Smooth muscle cell (in vitro differentiated cells): ENCODE measurements around the gene COL1A1. TPM values are rescaled to one million over a fixed set of nuclear protein-coding genes. Genes with fewer than 3 reads are reported as not detected.

ENCODE experiments used
- DNase-seq: peaks from one replicate; lab custom pipeline; 2025; ENCODE audit not compliant: unreplicated experiment; lab: John Stamatoyannopoulos, UW
- H2AFZ ChIP-seq: fragments of 200-600 bp; sonication (generic); 2 replicates; pipeline ENCODE4 v1.6.0; 2016; ENCODE audit warnings: antibody characterized with exemption, low read depth, mild to moderate bottlenecking
- H3F3A ChIP-seq: fragments of 200-600 bp; sonication (generic); 2 replicates; pipeline ENCODE4 v1.6.0; 2017; ENCODE audit warnings: antibody characterized with exemption, low read depth
- H3K27ac ChIP-seq: fragments of 200-600 bp; sonication (generic); 2 replicates; pipeline ENCODE4 v1.5.1; 2016; ENCODE audit warnings: low read depth, mild to moderate bottlenecking
- H3K27me3 ChIP-seq: fragments of 200-600 bp; sonication (generic); 2 replicates; pipeline ENCODE4 v1.6.1; 2016; ENCODE audit warnings: low read depth, mild to moderate bottlenecking
- H3K36me3 ChIP-seq: fragments of 200-600 bp; sonication (generic); 2 replicates; pipeline ENCODE4 v1.5.1; 2016; ENCODE audit warnings: low read depth
- H3K4me1 ChIP-seq: fragments of 200-600 bp; sonication (generic); 2 replicates; pipeline ENCODE4 v1.5.1; 2016; ENCODE audit warnings: low read depth
- H3K4me2 ChIP-seq: fragments of 200-600 bp; sonication (generic); 2 replicates; pipeline ENCODE4 v1.6.0; 2016; ENCODE audit warnings: mild to moderate bottlenecking
- H3K4me3 ChIP-seq: fragments of 200-600 bp; sonication (generic); 2 replicates; pipeline ENCODE4 v1.5.1; 2016; ENCODE audit warnings: mild to moderate bottlenecking
- H3K79me2 ChIP-seq: fragments of 200-600 bp; sonication (generic); 2 replicates; pipeline ENCODE4 v1.6.0; 2016; ENCODE audit warnings: low read depth, mild to moderate bottlenecking
- H3K9ac ChIP-seq: fragments of 200-600 bp; sonication (generic); 2 replicates; pipeline ENCODE4 v1.6.0; 2016; ENCODE audit warnings: low read depth
- H3K9me3 ChIP-seq: fragments of 200-600 bp; sonication (generic); replicated peaks from 2 replicates; pipeline ENCODE4 v1.5.1; 2016; ENCODE audit warnings: low read depth
- H4K20me1 ChIP-seq: fragments of 200-600 bp; sonication (generic); 2 replicates; pipeline ENCODE4 v1.6.0; 2016; ENCODE audit warnings: low read depth
- WGBS: methylation state at CpG from one replicate; pipeline ENCODE4 v1.1.7; 2016; ENCODE audit warnings: low lambda C conversion rate; 5-methylcytosine and 5-hydroxymethylcytosine counted together
- polyA plus RNA-seq: library from polyadenylated mRNA; unstranded; fragments of >200 nt; fragmentation: Nextera tagmentation; extraction: Ambion mirVana; gene quantifications from 2 replicates; pipeline ENCODE4 v1.2.1, GENCODE V29; 2016
- total RNA-seq: library from RNA; depleted of rRNA; stranded (reverse); fragments of >200 nt; gene quantifications from 2 replicates; pipeline ENCODE4 v1.2.3, GENCODE V29; 2014
- TF ChIP-seq, protein P1 (sequence below): fragments of 200-600 bp; sonication (generic); IDR thresholded peaks from 2 replicates; pipeline ENCODE4 v1.5.1; 2017; ENCODE audit warnings: borderline replicate concordance, mild to moderate bottlenecking, antibody characterized with exemption; ENCODE audit not compliant: insufficient read depth, poor library complexity, severe bottlenecking

Gene COL1A1
- total and polyA plus RNA-seq, 2 experiments from 2014 or later: 4,141 to 25,649 TPM

DNA sequence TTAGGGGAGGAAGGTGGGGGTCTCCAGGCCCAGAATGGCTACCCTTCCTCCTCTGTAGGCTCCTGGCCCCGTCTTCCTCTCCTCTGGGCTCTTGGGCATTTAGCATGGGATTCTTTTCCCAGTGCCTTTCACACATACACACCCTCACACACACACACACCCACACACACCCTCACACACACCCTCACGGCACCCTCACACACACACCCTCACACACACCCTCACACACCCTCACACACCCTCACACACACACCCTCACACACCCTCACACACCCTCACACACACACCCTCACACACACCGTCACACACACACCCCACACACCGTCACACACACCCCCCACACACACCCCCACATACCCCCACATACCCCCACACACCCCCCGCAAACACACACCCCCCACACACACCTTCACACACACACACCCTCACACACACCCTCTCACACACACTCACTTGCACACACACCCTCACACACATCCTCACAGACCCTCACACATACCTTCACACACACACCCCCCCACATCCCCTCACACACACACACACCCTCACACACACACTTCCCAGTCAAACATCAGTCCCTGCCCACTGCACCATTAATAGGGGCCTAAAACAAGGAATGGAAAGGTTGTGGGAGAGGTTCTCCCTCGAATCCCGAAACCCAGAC lies 34.8 kb downstream of the COL1A1 start:
- Histone ChIP-seq H3K79me2 (no peaks in the 10 kb centered on the region), H3K4me1 (peaks cover 3% of the 10 kb centered on the region), H2AFZ (no peak overlapping the region), H3K4me3 (no peak overlapping the region), H3K4me2 (no peak overlapping the region), H3K9ac (no peak overlapping the region), H3K27me3 (no peaks in the 10 kb centered on the region), H3F3A (no peaks in the 10 kb centered on the region), H3K27ac (no peak overlapping the region), H3K9me3 (no peaks in the 10 kb centered on the region), H4K20me1 (no peaks in the 10 kb centered on the region), H3K36me3 (no peaks in the 10 kb centered on the region)
- no peak for DNase-seq
- 97% methylated on average over 3 of the region's 7 CpGs for WGBS
- TF ChIP-seq, protein P1, sequence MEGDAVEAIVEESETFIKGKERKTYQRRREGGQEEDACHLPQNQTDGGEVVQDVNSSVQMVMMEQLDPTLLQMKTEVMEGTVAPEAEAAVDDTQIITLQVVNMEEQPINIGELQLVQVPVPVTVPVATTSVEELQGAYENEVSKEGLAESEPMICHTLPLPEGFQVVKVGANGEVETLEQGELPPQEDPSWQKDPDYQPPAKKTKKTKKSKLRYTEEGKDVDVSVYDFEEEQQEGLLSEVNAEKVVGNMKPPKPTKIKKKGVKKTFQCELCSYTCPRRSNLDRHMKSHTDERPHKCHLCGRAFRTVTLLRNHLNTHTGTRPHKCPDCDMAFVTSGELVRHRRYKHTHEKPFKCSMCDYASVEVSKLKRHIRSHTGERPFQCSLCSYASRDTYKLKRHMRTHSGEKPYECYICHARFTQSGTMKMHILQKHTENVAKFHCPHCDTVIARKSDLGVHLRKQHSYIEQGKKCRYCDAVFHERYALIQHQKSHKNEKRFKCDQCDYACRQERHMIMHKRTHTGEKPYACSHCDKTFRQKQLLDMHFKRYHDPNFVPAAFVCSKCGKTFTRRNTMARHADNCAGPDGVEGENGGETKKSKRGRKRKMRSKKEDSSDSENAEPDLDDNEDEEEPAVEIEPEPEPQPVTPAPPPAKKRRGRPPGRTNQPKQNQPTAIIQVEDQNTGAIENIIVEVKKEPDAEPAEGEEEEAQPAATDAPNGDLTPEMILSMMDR: no peak

DNA sequence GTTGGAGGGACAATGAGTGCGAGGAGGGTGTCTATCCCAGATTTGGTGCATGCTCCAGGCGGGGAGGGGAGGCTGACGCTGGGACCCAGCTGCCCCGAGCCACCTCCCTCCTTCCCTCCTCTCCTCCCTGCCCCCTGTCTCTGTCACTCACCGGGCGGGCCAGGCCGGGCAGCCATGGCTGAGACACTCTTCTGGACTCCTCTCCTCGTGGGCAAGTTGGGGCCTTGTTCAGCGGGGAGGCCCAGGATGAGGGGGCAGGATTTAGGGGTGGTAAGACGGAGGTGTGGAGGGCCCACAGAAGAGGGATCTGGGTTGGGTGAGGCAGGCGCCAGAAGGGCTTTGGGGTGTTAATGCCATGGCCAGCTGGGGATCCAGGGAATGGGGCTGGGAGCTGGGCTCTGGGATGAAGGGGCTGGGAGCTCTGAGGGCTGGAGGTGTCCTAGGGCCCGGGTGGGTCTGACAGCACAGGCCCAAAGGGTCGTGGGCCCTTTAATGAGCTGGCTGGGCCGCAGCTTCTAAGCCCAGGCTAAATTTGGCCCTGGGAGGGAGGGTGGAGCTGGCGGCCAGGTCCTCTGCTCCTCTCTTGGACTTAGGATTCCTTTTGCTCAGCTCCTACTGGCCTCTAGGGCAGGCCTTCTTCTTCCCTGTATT lies 35.4 kb downstream of the COL1A1 start, which contains the start of gene SGCA:
TSS of gene SGCA (plus strand) at position 139 of the 651 bp plus-strand sequence. CDS start at position 175, 36 bp downstream.
- no peak within 1 kb of the TSS for H3K4me2 ChIP-seq
- no peaks in the 10 kb centered on the region for H3K36me3 ChIP-seq
- no peaks in the 10 kb centered on the region for H3K27me3 ChIP-seq
- no peaks in the 10 kb centered on the region for H4K20me1 ChIP-seq
- no peak within 1 kb of the TSS for H3K9ac ChIP-seq
- H3K4me3 ChIP-seq: no peak within 1 kb of the TSS
- no peaks in the 10 kb centered on the region for H3K79me2 ChIP-seq
- H3K4me1 ChIP-seq: peaks cover 4% of the 10 kb centered on the region
- WGBS: 66% methylated on average over 14 of the region's 15 CpGs
- H2AFZ ChIP-seq: no peak within 1 kb of the TSS
- TF ChIP-seq, protein P1: no peak
- H3F3A ChIP-seq: no peaks in the 10 kb centered on the region
- DNase-seq: no peak
- H3K9me3 ChIP-seq: no peaks in the 10 kb centered on the region
- H3K27ac ChIP-seq: no peak within 1 kb of the TSS

GRCh38 chr17:50165466-50165865 lies 36.0 kb downstream of the COL1A1 start:
- Histone ChIP-seq H3K4me2 (no peak overlapping the region), H3K79me2 (no peaks in the 10 kb centered on the region), H3K4me1 (peaks cover 4% of the 10 kb centered on the region), H3K36me3 (no peaks in the 10 kb centered on the region), H3K27ac (no peak overlapping the region), H4K20me1 (no peaks in the 10 kb centered on the region), H3K4me3 (no peak overlapping the region), H3F3A (no peaks in the 10 kb centered on the region), H3K9ac (no peak overlapping the region), H3K9me3 (no peaks in the 10 kb centered on the region), H3K27me3 (no peaks in the 10 kb centered on the region), H2AFZ (no peak overlapping the region)
- TF ChIP-seq, protein P1: no peak
- no peak for DNase-seq
- WGBS: 87% methylated on average over 3 of the region's 3 CpGs
